Activated naive CD4-positive, alpha-beta T cell treated with anti-CD3 and anti-CD28 coated beads for 36 hours (primary cell): ENCODE measurements around the gene PIMREG. TPM values are rescaled to one million over a fixed set of nuclear protein-coding genes. Genes with fewer than 3 reads are reported as not detected.
A peak's percentile ranks its signal among the peaks of the same experiment; 100 is the strongest.

ENCODE experiments used
- CTCF ChIA-PET: fragments of 350-600 bp; sonication (Branson Sonifier 250); formaldehyde crosslinking; loops from one replicate; lab custom pipeline; 2021; ENCODE audit warnings: antibody characterized with exemption; lab: Charles Lee
- DNase-seq: peaks from one replicate; pipeline ENCODE4 v3.0.0-alpha.2; 2020
- H3K27ac Mint-ChIP-seq: one replicate; pipeline ENCODE4 v1.8.0; 2021; ENCODE audit warnings: mild to moderate bottlenecking, mixed read lengths
- H3K27me3 Mint-ChIP-seq: one replicate; pipeline ENCODE4 v1.8.0; 2021; ENCODE audit warnings: low read depth, mixed read lengths
- H3K36me3 Mint-ChIP-seq: one replicate; pipeline ENCODE4 v1.8.0; 2021; ENCODE audit warnings: low read depth, mixed read lengths
- H3K4me1 Mint-ChIP-seq: one replicate; pipeline ENCODE4 v1.8.0; 2021; ENCODE audit warnings: low read depth, mixed read lengths
- H3K4me3 Mint-ChIP-seq: one replicate; pipeline ENCODE4 v1.8.0; 2021; ENCODE audit warnings: mild to moderate bottlenecking, moderate library complexity, mixed read lengths
- H3K9me3 Mint-ChIP-seq: one replicate; pipeline ENCODE4 v1.8.0; 2021; ENCODE audit warnings: mixed read lengths
- intact Hi-C: fragments of 100-400 bp; cut with micrococcal nuclease; formaldehyde crosslinking; loops from one replicate; pipeline ENCODE4 v1.15.1; 2023
- total RNA-seq, 2 experiments: library from RNA; stranded (reverse); gene quantifications; one replicate each; pipeline ENCODE4 v1.2.3, GENCODE V29; 2021

The PIMREG gene
- total RNA-seq, 2 experiments from 2014 or later = 18.1 to 19.0 TPM

- H3K4me1 Mint-ChIP-seq = peaks cover 11% of the 10 kb centered on the region
- no peaks in the 10 kb centered on the region for H3K9me3 Mint-ChIP-seq
- H3K27me3 Mint-ChIP-seq = peaks cover 5% of the 10 kb centered on the region
- intact Hi-C loops = loop anchor here (2.0 to 5.0 kb wide), 2 partner anchors 570 to 858 kb away; partner anchors contain the start of genes NLRP1 and RNASEK
- DNase-seq = no peak
- CTCF ChIA-PET = interaction anchor here (3.0 kb wide), 1 partner anchor 30 kb away, joined by 10 read pairs; no protein-coding TSS in a partner anchor
- no peaks in the 10 kb centered on the region for H3K36me3 Mint-ChIP-seq
- no peak overlapping the region for H3K4me3 Mint-ChIP-seq
- no peak overlapping the region for H3K27ac Mint-ChIP-seq
These were observed 1.5 kb upstream of the PIMREG start for GRCh38 chr17:6442775-6443174.

GRCh38 chr17:6444571-6445335 is 498 bp downstream of the PIMREG start:
- CTCF ChIA-PET = no interaction called here
- no peaks in the 10 kb centered on the region for H3K9me3 Mint-ChIP-seq
- H3K27ac Mint-ChIP-seq = peak overlapping the region; percentile 28
- intact Hi-C loops = loop anchor here (5.0 kb wide), 1 partner anchor 568 kb away; the partner anchor contains the start of gene RNASEK
- H3K36me3 Mint-ChIP-seq = no peaks in the 10 kb centered on the region
- H3K4me3 Mint-ChIP-seq = peak overlapping the region; percentile 97
- no peak for DNase-seq
- H3K4me1 Mint-ChIP-seq = peaks cover 11% of the 10 kb centered on the region
- peaks cover 3% of the 10 kb centered on the region for H3K27me3 Mint-ChIP-seq

GRCh38 chr17:6446516-6447100 is 2.4 kb downstream of the PIMREG start:
- Mint-ChIP-seq H3K27me3 (peaks cover 3% of the 10 kb centered on the region), H3K4me1 (peaks cover 11% of the 10 kb centered on the region), H3K4me3 (no peak overlapping the region), H3K27ac (no peak overlapping the region), H3K36me3 (no peaks in the 10 kb centered on the region), H3K9me3 (no peaks in the 10 kb centered on the region)
- intact Hi-C loops = no loop called here
- no peak for DNase-seq
- CTCF ChIA-PET = interaction anchor here (1.5 kb wide), 1 partner anchor 27 kb away, joined by 3 read pairs; no protein-coding TSS in a partner anchor

- H3K27ac Mint-ChIP-seq = no peak overlapping the region
- no peaks in the 10 kb centered on the region for H3K36me3 Mint-ChIP-seq
- peaks cover 3% of the 10 kb centered on the region for H3K27me3 Mint-ChIP-seq
- intact Hi-C loops = no loop called here
- DNase-seq = no peak
- CTCF ChIA-PET = interaction anchor here (0.5 to 1.1 kb wide), 2 partner anchors 27 to 29 kb away, joined by 3 to 4 read pairs; no protein-coding TSS in a partner anchor
- H3K4me3 Mint-ChIP-seq = no peak overlapping the region
- peaks cover 9% of the 10 kb centered on the region for H3K4me1 Mint-ChIP-seq
- no peaks in the 10 kb centered on the region for H3K9me3 Mint-ChIP-seq
These were observed 4.2 kb downstream of the PIMREG start for GRCh38 chr17:6448473-6448872.

GRCh38 chr17:6449307-6449706 is 5.1 kb downstream of the PIMREG start:
- CTCF ChIA-PET = interaction anchor here (0.8 to 1.1 kb wide), 2 partner anchors 13 to 26 kb away, joined by 3 read pairs; no protein-coding TSS in a partner anchor
- intact Hi-C loops = no loop called here
- H3K4me1 Mint-ChIP-seq = peaks cover 4% of the 10 kb centered on the region
- no peaks in the 10 kb centered on the region for H3K9me3 Mint-ChIP-seq
- no peaks in the 10 kb centered on the region for H3K36me3 Mint-ChIP-seq
- no peak for DNase-seq
- H3K27ac Mint-ChIP-seq = no peak overlapping the region
- peaks cover 2% of the 10 kb centered on the region for H3K27me3 Mint-ChIP-seq
- H3K4me3 Mint-ChIP-seq = no peak overlapping the region

- DNase-seq = no peak
- Mint-ChIP-seq H3K36me3 (no peaks in the 10 kb centered on the region), H3K27ac (no peak overlapping the region), H3K4me1 (no peaks in the 10 kb centered on the region), H3K27me3 (no peaks in the 10 kb centered on the region), H3K9me3 (no peaks in the 10 kb centered on the region), H3K4me3 (no peak overlapping the region)
- CTCF ChIA-PET = no interaction called here
- intact Hi-C loops = no loop called here
These were observed 6.9 kb downstream of the PIMREG start for GRCh38 chr17:6450926-6451832.

- Mint-ChIP-seq H3K27ac (no peak overlapping the region), H3K27me3 (no peaks in the 10 kb centered on the region), H3K36me3 (no peaks in the 10 kb centered on the region), H3K4me1 (peaks cover 6% of the 10 kb centered on the region), H3K9me3 (no peaks in the 10 kb centered on the region), H3K4me3 (no peak overlapping the region)
- DNase-seq = no peak
- CTCF ChIA-PET = no interaction called here
- intact Hi-C loops = no loop called here
These were observed 8.4 kb downstream of the PIMREG start for GRCh38 chr17:6452471-6453266.

- Mint-ChIP-seq H3K4me3 (no peak overlapping the region), H3K27me3 (no peaks in the 10 kb centered on the region), H3K36me3 (no peaks in the 10 kb centered on the region), H3K4me1 (peaks cover 6% of the 10 kb centered on the region), H3K9me3 (no peaks in the 10 kb centered on the region), H3K27ac (no peak overlapping the region)
- CTCF ChIA-PET = no interaction called here
- intact Hi-C loops = no loop called here
- no peak for DNase-seq
These were observed 9.2 kb downstream of the PIMREG start for GRCh38 chr17:6453279-6454024.

- no peaks in the 10 kb centered on the region for H3K36me3 Mint-ChIP-seq
- no peak overlapping the region for H3K4me3 Mint-ChIP-seq
- no peaks in the 10 kb centered on the region for H3K27me3 Mint-ChIP-seq
- H3K4me1 Mint-ChIP-seq = peaks cover 6% of the 10 kb centered on the region
- intact Hi-C loops = no loop called here
- CTCF ChIA-PET = interaction anchor here (0.5 kb wide), 1 partner anchor 52 kb away, joined by 3 read pairs; no protein-coding TSS in a partner anchor
- no peak overlapping the region for H3K27ac Mint-ChIP-seq
- no peaks in the 10 kb centered on the region for H3K9me3 Mint-ChIP-seq
- DNase-seq = no peak
These were observed 10.5 kb downstream of the PIMREG start for GRCh38 chr17:6454495-6455320.

GRCh38 chr17:6455321-6455705 is 11.1 kb downstream of the PIMREG start:
- H3K9me3 Mint-ChIP-seq = no peaks in the 10 kb centered on the region
- H3K4me1 Mint-ChIP-seq = peaks cover 6% of the 10 kb centered on the region
- intact Hi-C loops = no loop called here
- no peaks in the 10 kb centered on the region for H3K36me3 Mint-ChIP-seq
- no peaks in the 10 kb centered on the region for H3K27me3 Mint-ChIP-seq
- CTCF ChIA-PET = no interaction called here
- peak overlapping the region; percentile 25 for H3K4me3 Mint-ChIP-seq
- no peak overlapping the region for H3K27ac Mint-ChIP-seq
- DNase-seq = peak; percentile 46
